ENCODE measurements around the gene SEC23A.

DNA sequence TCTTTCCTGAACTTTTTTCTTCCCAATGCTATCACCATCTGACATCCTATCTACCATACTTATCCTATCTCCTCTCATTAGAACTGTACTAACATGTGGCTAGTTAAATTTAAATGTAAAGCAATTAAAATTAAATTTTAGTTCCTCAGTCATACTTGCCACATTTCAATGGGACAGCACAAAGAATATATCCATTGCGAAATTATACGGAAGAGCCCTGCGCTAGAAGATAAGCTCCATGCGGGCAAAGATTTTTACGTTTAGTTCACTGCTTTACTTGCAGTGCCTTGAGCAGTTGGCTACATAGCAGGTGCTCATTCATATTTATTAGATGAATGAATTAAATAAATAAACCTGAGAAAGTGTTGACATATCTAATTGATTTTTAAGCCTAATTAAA, 33.1 kb downstream of the SEC23A start:
- TF ChIP-seq, protein P1, sequence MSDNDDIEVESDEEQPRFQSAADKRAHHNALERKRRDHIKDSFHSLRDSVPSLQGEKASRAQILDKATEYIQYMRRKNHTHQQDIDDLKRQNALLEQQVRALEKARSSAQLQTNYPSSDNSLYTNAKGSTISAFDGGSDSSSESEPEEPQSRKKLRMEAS (IDR thresholded peaks at IDR 0.05), result no peak
- TF ChIP-seq, protein P2, sequence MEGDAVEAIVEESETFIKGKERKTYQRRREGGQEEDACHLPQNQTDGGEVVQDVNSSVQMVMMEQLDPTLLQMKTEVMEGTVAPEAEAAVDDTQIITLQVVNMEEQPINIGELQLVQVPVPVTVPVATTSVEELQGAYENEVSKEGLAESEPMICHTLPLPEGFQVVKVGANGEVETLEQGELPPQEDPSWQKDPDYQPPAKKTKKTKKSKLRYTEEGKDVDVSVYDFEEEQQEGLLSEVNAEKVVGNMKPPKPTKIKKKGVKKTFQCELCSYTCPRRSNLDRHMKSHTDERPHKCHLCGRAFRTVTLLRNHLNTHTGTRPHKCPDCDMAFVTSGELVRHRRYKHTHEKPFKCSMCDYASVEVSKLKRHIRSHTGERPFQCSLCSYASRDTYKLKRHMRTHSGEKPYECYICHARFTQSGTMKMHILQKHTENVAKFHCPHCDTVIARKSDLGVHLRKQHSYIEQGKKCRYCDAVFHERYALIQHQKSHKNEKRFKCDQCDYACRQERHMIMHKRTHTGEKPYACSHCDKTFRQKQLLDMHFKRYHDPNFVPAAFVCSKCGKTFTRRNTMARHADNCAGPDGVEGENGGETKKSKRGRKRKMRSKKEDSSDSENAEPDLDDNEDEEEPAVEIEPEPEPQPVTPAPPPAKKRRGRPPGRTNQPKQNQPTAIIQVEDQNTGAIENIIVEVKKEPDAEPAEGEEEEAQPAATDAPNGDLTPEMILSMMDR (IDR thresholded peaks at IDR 0.05), result no peak
- TF ChIP-seq MYC (IDR thresholded peaks at IDR 0.05; ENCODE audit: borderline replicate concordance, low read length), result no peak
- no peak for TF ChIP-seq CEBPB (IDR thresholded peaks at IDR 0.05)
- TF ChIP-seq, protein P3, sequence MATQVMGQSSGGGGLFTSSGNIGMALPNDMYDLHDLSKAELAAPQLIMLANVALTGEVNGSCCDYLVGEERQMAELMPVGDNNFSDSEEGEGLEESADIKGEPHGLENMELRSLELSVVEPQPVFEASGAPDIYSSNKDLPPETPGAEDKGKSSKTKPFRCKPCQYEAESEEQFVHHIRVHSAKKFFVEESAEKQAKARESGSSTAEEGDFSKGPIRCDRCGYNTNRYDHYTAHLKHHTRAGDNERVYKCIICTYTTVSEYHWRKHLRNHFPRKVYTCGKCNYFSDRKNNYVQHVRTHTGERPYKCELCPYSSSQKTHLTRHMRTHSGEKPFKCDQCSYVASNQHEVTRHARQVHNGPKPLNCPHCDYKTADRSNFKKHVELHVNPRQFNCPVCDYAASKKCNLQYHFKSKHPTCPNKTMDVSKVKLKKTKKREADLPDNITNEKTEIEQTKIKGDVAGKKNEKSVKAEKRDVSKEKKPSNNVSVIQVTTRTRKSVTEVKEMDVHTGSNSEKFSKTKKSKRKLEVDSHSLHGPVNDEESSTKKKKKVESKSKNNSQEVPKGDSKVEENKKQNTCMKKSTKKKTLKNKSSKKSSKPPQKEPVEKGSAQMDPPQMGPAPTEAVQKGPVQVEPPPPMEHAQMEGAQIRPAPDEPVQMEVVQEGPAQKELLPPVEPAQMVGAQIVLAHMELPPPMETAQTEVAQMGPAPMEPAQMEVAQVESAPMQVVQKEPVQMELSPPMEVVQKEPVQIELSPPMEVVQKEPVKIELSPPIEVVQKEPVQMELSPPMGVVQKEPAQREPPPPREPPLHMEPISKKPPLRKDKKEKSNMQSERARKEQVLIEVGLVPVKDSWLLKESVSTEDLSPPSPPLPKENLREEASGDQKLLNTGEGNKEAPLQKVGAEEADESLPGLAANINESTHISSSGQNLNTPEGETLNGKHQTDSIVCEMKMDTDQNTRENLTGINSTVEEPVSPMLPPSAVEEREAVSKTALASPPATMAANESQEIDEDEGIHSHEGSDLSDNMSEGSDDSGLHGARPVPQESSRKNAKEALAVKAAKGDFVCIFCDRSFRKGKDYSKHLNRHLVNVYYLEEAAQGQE (IDR thresholded peaks at IDR 0.05), result no peak
- no peak for TF ChIP-seq HDAC2 (IDR thresholded peaks at IDR 0.05)
- TF ChIP-seq POLR2A (IDR thresholded peaks at IDR 0.05; ENCODE audit: low read length), result no peak
- TF ChIP-seq JUNB (IDR thresholded peaks at IDR 0.05), result no peak
- no peak for TF ChIP-seq GATA3 (IDR thresholded peaks at IDR 0.05; ENCODE audit: borderline replicate concordance)
- no peak for TF ChIP-seq ZNF302 (CRISPR knock-in tag; IDR thresholded peaks at IDR 0.05)

All from A549 (cell line).